Measurements from ENCODE around the gene TLCD3B. TPM values are rescaled to one million over a fixed set of nuclear protein-coding genes. Genes with fewer than 3 reads are reported as not detected.
"Not testable (repeated sequence)": the region's sequence is repeated elsewhere in the genome, so short reads cannot be mapped to it uniquely, and the experiment has no call there.

Gene TLCD3B
- total RNA-seq, 1 donor from 2014 or later = not detected

- no peak for DNase-seq (ENCODE audit: low spot score)
Measured at GRCh38 chr16:30063278-30063892, 32.3 kb upstream of the TLCD3B start.

- no peak for DNase-seq (ENCODE audit: low spot score)
Measured at GRCh38 chr16:30060836-30061554, 29.9 kb upstream of the TLCD3B start.

GRCh38 chr16:30060346-30060745 is 29.3 kb upstream of the TLCD3B start:
- DNase-seq (ENCODE audit: low spot score) = no peak

GRCh38 chr16:30054959-30055553 is 24.0 kb upstream of the TLCD3B start:
- DNase-seq (ENCODE audit: low spot score) = no peak

- no peak for DNase-seq (ENCODE audit: low spot score)
Measured at GRCh38 chr16:30054451-30054850, 23.4 kb upstream of the TLCD3B start.

GRCh38 chr16:30053376-30054015 is 22.4 kb upstream of the TLCD3B start:
- no peak for DNase-seq (ENCODE audit: low spot score)

- DNase-seq (ENCODE audit: low spot score) = peak; percentile 98
Measured at GRCh38 chr16:30052671-30053372, 21.8 kb upstream of the TLCD3B start.

- no peak for DNase-seq (ENCODE audit: low spot score)
Measured at GRCh38 chr16:30051518-30051917, 20.4 kb upstream of the TLCD3B start.

- no peak for DNase-seq (ENCODE audit: low spot score)
Measured at GRCh38 chr16:30049871-30050270, 18.8 kb upstream of the TLCD3B start.

GRCh38 chr16:30046588-30046987 is 15.5 kb upstream of the TLCD3B start:
- no peak for DNase-seq (ENCODE audit: low spot score)

GRCh38 chr16:30046178-30046577 is 15.1 kb upstream of the TLCD3B start:
- no peak for DNase-seq (ENCODE audit: low spot score)

GRCh38 chr16:30041841-30042240 is 10.8 kb upstream of the TLCD3B start:
- DNase-seq (ENCODE audit: low spot score) = no peak

GRCh38 chr16:30040690-30041089 is 9.6 kb upstream of the TLCD3B start:
- DNase-seq (ENCODE audit: low spot score) = not testable (repeated sequence)

- no peak for DNase-seq (ENCODE audit: low spot score)
Measured at GRCh38 chr16:30040221-30040620, 9.2 kb upstream of the TLCD3B start.

- no peak for DNase-seq (ENCODE audit: low spot score)
Measured at GRCh38 chr16:30033270-30033669, 2.2 kb upstream of the TLCD3B start.

- no peak for DNase-seq (ENCODE audit: low spot score)
Measured at GRCh38 chr16:30032083-30032819, 1.2 kb upstream of the TLCD3B start.

GRCh38 chr16:30031477-30031918 is 427 bp upstream of the TLCD3B start:
- DNase-seq (ENCODE audit: low spot score) = no peak

GRCh38 chr16:30030011-30030685 is 923 bp downstream of the TLCD3B start:
- DNase-seq (ENCODE audit: low spot score) = no peak

- DNase-seq (ENCODE audit: low spot score) = no peak
Measured at GRCh38 chr16:30028438-30029076, 2.5 kb downstream of the TLCD3B start.
